ENCODE results near the gene CSRNP3.

The CSRNP3 gene, protein sequence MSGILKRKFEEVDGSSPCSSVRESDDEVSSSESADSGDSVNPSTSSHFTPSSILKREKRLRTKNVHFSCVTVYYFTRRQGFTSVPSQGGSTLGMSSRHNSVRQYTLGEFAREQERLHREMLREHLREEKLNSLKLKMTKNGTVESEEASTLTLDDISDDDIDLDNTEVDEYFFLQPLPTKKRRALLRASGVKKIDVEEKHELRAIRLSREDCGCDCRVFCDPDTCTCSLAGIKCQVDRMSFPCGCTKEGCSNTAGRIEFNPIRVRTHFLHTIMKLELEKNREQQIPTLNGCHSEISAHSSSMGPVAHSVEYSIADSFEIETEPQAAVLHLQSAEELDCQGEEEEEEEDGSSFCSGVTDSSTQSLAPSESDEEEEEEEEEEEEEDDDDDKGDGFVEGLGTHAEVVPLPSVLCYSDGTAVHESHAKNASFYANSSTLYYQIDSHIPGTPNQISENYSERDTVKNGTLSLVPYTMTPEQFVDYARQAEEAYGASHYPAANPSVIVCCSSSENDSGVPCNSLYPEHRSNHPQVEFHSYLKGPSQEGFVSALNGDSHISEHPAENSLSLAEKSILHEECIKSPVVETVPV

DNA sequence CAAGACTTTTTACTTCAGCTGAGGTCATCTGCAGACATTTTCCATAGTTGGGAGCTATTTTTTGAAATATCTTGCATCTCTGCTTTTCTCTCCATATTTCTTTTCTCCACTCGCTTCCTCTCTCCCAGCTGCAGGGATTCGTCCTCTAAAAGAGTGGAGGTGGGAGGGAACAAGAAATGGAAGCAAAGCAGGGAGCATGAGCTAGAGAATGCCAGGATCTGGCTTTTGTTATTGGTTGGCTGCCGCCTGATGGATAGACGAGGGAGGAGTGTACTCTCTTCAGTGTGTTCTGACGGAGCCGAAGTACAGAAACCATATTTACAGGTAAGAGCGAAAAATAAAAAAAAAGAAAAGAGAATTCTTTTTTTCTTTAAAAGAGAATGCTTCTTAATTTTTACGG, at the start of gene CSRNP3:
Gene CSRNP3 (plus strand): TSS at position 282 of the 400 bp plus-strand sequence. CDS start 125,368 bp downstream, outside the sequence.
- Histone ChIP-seq H3K4me3 (no peak within 1 kb of the TSS), H3K9me3 (no peaks in the 10 kb centered on the region), H3K4me2 (no peak within 1 kb of the TSS), H3K27ac (no peak within 1 kb of the TSS), H3K27me3 (no peaks in the 10 kb centered on the region), H3K4me1 (no peaks in the 10 kb centered on the region), H3K36me3 (no peaks in the 10 kb centered on the region), H3K9ac (no peak within 1 kb of the TSS), H4K20me1 (no peaks in the 10 kb centered on the region)
- no peak for TF ChIP-seq Cebpa-rat (IDR thresholded peaks at IDR 0.05)

DNA sequence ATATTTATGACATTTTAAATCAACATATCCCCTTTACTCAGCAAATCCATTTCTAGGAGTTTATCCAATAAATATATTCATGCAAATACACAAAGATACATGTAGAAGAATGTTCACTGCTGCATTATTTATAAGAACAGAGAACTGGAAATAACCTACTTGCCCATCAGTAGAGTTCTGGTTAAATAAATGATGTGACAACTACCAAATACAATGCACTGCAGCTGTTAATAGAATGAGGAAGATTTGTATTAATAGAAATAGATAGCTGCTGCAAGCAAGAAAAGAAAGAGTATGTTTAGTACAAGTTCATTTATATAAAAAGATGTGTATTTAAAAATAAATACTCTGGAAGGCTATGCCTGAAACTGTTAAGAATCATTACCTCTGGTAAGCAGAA, 49.3 kb upstream of the CSRNP3 start:
- H3K4me3 ChIP-seq: no peak overlapping the region
- no peak for TF ChIP-seq Cebpa-rat (IDR thresholded peaks at IDR 0.05)
- no peaks in the 10 kb centered on the region for H4K20me1 ChIP-seq
- no peak overlapping the region for H3K9ac ChIP-seq
- no peak overlapping the region for H3K4me2 ChIP-seq
- H3K27me3 ChIP-seq: no peaks in the 10 kb centered on the region
- H3K9me3 ChIP-seq: peaks cover 33% of the 10 kb centered on the region
- no peaks in the 10 kb centered on the region for H3K36me3 ChIP-seq
- H3K27ac ChIP-seq: no peak overlapping the region
- H3K4me1 ChIP-seq: no peaks in the 10 kb centered on the region

DNA sequence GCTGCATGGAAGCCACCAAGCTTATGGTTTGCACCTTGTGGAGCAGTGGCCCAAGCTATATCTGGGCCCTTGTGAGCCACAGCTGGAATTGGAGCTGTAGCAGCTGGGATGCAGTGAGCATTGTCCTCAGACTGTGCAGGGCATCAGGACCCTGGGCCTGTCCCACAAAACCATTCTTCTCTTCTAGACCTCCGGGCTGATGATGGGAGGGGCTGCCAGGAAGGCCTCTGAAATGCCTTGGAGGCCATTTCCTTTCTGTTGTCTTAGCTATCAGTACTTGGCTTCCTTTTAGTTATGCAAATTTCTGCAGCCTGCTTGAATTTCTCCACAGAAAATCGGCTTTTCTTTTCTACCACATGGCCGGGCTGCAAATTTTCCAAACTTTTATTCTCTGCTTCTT, 46.4 kb upstream of the CSRNP3 start:
- peaks cover 13% of the 10 kb centered on the region; the same call in 1 of the 2 replicates for H3K4me1 ChIP-seq
- peaks cover 28% of the 10 kb centered on the region for H3K9me3 ChIP-seq
- no peaks in the 10 kb centered on the region for H4K20me1 ChIP-seq
- H3K9ac ChIP-seq: no peak overlapping the region
- no peaks in the 10 kb centered on the region for H3K36me3 ChIP-seq
- H3K4me3 ChIP-seq: no peak overlapping the region
- TF ChIP-seq Cebpa-rat (IDR thresholded peaks at IDR 0.05): no peak
- H3K4me2 ChIP-seq: no peak overlapping the region
- no peaks in the 10 kb centered on the region for H3K27me3 ChIP-seq
- no peak overlapping the region for H3K27ac ChIP-seq

DNA sequence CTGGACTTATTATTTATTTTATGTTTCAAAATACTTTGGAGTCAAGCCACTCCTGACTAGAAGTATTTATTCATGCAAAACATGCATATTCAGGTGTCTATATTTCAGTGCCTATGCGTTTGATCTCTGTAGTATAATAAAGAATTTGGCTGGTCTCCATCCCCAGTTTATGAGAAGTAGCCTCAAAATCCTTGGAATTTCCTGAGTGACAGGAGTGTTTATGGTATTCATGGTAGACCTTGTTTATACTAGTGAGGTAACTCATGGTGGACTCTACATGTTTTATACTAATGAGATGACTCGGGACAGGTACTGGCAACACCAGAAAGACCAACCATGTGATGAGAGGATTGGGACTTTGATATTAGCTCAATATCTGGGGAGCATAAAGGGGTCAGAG, 43.9 kb upstream of the CSRNP3 start:
- H4K20me1 ChIP-seq: no peaks in the 10 kb centered on the region
- H3K9me3 ChIP-seq: peaks cover 28% of the 10 kb centered on the region
- H3K27me3 ChIP-seq: no peaks in the 10 kb centered on the region
- no peak overlapping the region for H3K9ac ChIP-seq
- TF ChIP-seq Cebpa-rat (IDR thresholded peaks at IDR 0.05): no peak
- no peaks in the 10 kb centered on the region for H3K36me3 ChIP-seq
- H3K4me1 ChIP-seq: peaks cover 13% of the 10 kb centered on the region; the same call in 1 of the 2 replicates
- H3K4me2 ChIP-seq: no peak overlapping the region
- H3K4me3 ChIP-seq: no peak overlapping the region
- H3K27ac ChIP-seq: no peak overlapping the region

DNA sequence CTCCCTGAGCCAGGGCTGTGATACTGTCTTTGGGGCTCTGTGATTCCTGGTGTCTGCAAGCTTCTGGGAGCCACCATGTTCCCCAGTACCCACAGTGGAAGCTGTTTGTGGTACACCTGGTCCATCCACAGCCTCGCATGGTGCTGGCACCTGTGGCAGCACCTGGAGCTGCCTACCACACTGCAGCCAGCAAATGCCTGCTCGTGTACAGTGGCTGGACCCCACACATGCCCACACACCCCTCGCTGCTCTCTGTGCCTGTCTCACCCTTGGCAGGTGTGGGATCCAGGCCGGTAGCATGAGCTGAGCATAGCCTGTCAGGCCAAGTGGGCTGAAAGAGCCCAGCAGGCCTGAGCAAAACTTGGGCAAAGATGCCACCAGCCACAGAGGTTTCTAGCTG, 41.8 kb upstream of the CSRNP3 start:
- Histone ChIP-seq H3K9me3 (peaks cover 18% of the 10 kb centered on the region), H3K36me3 (no peaks in the 10 kb centered on the region), H4K20me1 (no peaks in the 10 kb centered on the region), H3K9ac (no peak overlapping the region), H3K4me1 (peaks cover 13% of the 10 kb centered on the region; the same call in 1 of the 2 replicates), H3K4me3 (no peak overlapping the region), H3K4me2 (peak overlapping the region; percentile 24; the same call in 1 of the 2 replicates), H3K27me3 (no peaks in the 10 kb centered on the region), H3K27ac (no peak overlapping the region)
- TF ChIP-seq Cebpa-rat (IDR thresholded peaks at IDR 0.05): no peak

DNA sequence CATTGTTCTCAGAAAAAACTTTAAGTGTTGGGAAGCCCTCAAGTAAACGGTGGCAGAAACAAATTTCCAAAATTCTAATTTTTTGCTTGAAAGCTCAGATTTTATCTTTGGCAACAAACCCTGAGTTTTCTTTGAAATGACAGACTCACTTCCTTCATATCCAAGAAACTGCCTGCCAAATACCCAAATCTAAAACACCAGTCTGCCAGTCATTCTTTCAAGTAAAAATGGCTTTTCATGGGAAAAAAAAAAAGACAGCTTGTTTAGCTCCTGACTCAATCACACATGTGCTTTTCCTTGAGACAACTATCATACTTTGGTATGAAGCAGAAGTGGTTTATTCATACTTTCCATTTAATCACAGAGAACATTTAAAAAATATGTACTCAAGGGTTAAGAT, 40.6 kb upstream of the CSRNP3 start:
- peaks cover 6% of the 10 kb centered on the region; the same call in 1 of the 2 replicates for H3K9me3 ChIP-seq
- H3K36me3 ChIP-seq: no peaks in the 10 kb centered on the region
- H3K4me2 ChIP-seq: no peak overlapping the region
- no peaks in the 10 kb centered on the region for H4K20me1 ChIP-seq
- no peak overlapping the region for H3K4me3 ChIP-seq
- no peaks in the 10 kb centered on the region for H3K27me3 ChIP-seq
- H3K9ac ChIP-seq: no peak overlapping the region
- TF ChIP-seq Cebpa-rat (IDR thresholded peaks at IDR 0.05): no peak
- H3K27ac ChIP-seq: no peak overlapping the region
- H3K4me1 ChIP-seq: peaks cover 13% of the 10 kb centered on the region; the same call in 1 of the 2 replicates

DNA sequence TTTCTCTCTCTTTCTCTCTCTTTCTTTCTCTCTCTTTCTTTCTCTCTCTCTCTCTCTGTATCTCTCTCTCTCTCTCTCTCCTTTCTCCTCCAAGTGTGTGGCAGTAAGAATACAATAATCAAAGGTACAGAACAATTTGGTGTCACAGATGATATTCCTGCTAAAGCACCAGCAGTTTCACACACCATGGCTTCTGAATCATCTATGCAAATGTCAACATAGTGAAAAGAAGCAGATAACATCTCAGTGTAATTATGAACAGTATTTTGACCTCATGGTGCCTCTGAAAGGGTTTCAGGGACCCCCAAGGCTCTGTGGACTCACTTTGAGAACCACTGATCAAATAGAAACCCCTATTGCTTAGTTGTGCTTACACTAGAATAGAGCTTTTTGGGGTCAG, 38.5 kb upstream of the CSRNP3 start:
- Histone ChIP-seq H3K27me3 (no peaks in the 10 kb centered on the region), H3K9ac (no peak overlapping the region), H3K27ac (no peak overlapping the region), H3K36me3 (no peaks in the 10 kb centered on the region), H3K9me3 (peaks cover 5% of the 10 kb centered on the region; the same call in 1 of the 2 replicates), H4K20me1 (no peaks in the 10 kb centered on the region), H3K4me3 (no peak overlapping the region), H3K4me2 (no peak overlapping the region), H3K4me1 (peaks cover 19% of the 10 kb centered on the region)
- TF ChIP-seq Cebpa-rat (IDR thresholded peaks at IDR 0.05): no peak

DNA sequence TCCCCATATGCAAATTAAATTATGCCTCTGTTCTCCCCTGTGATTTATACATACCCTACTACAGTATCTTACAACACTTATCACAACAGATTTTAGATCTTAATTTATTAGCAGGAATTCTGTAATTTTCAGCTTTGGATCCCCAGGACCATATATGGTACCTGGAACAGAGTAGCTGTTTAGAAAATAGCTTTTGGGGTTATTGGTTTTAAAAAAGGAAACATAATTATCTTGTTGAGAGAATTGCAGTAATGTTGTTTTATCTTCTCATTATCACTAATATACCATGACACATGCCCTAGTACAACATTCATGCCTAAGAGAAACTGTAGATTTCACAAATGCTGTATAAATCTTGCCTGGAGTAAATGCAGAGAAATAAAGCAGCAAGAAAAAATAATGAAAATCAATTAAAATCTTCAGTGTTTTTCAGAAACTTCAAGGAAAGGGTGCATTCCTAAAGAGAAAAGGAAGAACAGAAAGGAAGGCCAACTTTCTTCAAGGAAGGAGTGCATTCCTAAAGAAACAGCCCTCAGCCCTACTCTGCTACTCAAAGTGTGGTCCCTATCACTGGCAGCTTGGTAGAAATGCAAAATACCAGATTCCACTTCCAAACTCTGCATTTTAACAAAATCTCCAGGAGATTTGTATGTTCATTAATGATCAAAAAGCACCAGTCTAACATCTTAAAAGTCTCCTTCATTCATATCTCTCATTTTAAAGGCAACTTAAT, 37.1 kb upstream of the CSRNP3 start:
- TF ChIP-seq Cebpa-rat (IDR thresholded peaks at IDR 0.05): no peak
- no peaks in the 10 kb centered on the region for H3K9me3 ChIP-seq
- no peaks in the 10 kb centered on the region for H3K36me3 ChIP-seq
- no peak overlapping the region for H3K9ac ChIP-seq
- H3K4me2 ChIP-seq: no peak overlapping the region
- peaks cover 24% of the 10 kb centered on the region for H3K4me1 ChIP-seq
- no peak overlapping the region for H3K27ac ChIP-seq
- no peaks in the 10 kb centered on the region for H4K20me1 ChIP-seq
- H3K27me3 ChIP-seq: no peaks in the 10 kb centered on the region
- no peak overlapping the region for H3K4me3 ChIP-seq

DNA sequence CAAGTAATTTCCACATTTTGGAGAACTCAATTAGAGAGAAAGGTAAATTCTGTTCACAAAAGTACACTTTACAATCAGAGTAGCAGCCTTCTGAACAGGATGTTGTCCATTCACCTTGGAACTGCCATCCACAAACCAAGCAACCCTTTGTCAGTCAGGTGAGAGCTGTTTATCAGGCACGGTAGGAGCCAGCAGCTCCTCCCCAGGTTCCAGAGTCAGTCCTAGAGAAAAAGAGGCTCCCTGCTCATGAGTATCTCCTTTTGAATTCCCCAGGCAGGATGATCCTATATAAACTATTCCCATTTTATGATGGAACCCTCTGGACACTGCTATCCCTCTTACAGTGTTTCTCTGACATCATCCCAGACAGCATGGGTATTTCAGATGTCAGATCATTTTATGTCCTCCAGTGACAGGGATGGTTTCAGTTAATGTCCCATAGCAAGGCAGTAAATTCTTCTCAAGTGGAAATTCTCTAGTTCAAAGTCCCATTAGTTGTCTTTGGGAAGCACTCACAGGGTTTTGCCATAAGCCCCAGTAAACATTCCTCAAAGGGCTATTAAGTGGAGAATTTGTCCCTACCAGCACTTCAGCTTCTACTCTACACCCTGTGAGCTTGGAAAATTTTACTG, 34.5 kb upstream of the CSRNP3 start:
- no peaks in the 10 kb centered on the region for H3K27me3 ChIP-seq
- H3K4me3 ChIP-seq: no peak overlapping the region
- no peak overlapping the region for H3K4me2 ChIP-seq
- no peak overlapping the region for H3K27ac ChIP-seq
- no peaks in the 10 kb centered on the region for H3K9me3 ChIP-seq
- no peaks in the 10 kb centered on the region for H4K20me1 ChIP-seq
- peaks cover 35% of the 10 kb centered on the region for H3K4me1 ChIP-seq
- no peak overlapping the region for H3K9ac ChIP-seq
- H3K36me3 ChIP-seq: no peaks in the 10 kb centered on the region
- no peak for TF ChIP-seq Cebpa-rat (IDR thresholded peaks at IDR 0.05)

Measured in BLaER1 (cell line).